H4 (cell line): ENCODE data around the gene CSNK2A2. TPM values are rescaled to one million over a fixed set of nuclear protein-coding genes. Genes with fewer than 3 reads are reported as not detected.

Experiments
- DNase-seq: peaks from one replicate; pipeline ENCODE4 v3.0.0-alpha.2; 2015; ENCODE audit warnings: low spot score
- total RNA-seq: library from RNA; depleted of rRNA; stranded (reverse); fragments of >200 nt; shearing (Covaris generic); gene quantifications from 2 replicates; pipeline ENCODE4 v1.2.3, GENCODE V29; 2014; rRNA removed

CSNK2A2 gene
- total RNA-seq, 1 experiment from 2014 or later, result 26.6 TPM

- DNase-seq, result no peak
These were observed 87.2 kb downstream of the CSNK2A2 start for GRCh38 chr16:58110571-58111301.

GRCh38 chr16:58109881-58110280 lies 88.0 kb downstream of the CSNK2A2 start:
- no peak for DNase-seq

GRCh38 chr16:58109330-58109729 lies 88.6 kb downstream of the CSNK2A2 start:
- no peak for DNase-seq

Other genes with a start within 250 kb of the CSNK2A2 start
- 0.06 TPM in 1 of 2 replicates, not detected in the other for gene CNGB1, start 227.0 kb downstream of the CSNK2A2 start, total RNA-seq
- gene ZNF319, start 197.4 kb downstream of the CSNK2A2 start, total RNA-seq, result 1.1 and 1.5 TPM in 2 replicates
- gene USB1, start 196.7 kb downstream of the CSNK2A2 start, total RNA-seq, result 28.6 and 30.5 TPM in 2 replicates
- 1.6 and 2.0 TPM in 2 replicates for gene MMP15, start 172.4 kb downstream of the CSNK2A2 start, total RNA-seq
- 89.4 and 100 TPM in 2 replicates for gene CFAP20, start 68.7 kb downstream of the CSNK2A2 start, total RNA-seq
- gene PRSS54, start 96.9 kb upstream of the CSNK2A2 start, total RNA-seq, result not detected in 2 replicates
- gene GINS3, start 194.4 kb upstream of the CSNK2A2 start, total RNA-seq, result 28.1 and 33.9 TPM in 2 replicates